Fibroblast of lung (primary cell): ENCODE data around the gene TMEM8B. TPM values are rescaled to one million over a fixed set of nuclear protein-coding genes. Genes with fewer than 3 reads are reported as not detected.

Experiments used
- DNase-seq, 2 donors: peaks; one replicate each; pipeline versions ENCODE4 v3.0.0 to v3.0.0-alpha.2; 2010; ENCODE audit warnings: low read depth in 2 of 2
- H2AFZ ChIP-seq: 2 replicates; pipeline ENCODE4 v1.5.1; 2012; ENCODE audit warnings: low read length, control low read depth, inconsistent platforms
- H3K27ac ChIP-seq: 2 replicates; pipeline ENCODE4 v1.5.1; 2011; ENCODE audit warnings: low read length, control low read depth; ENCODE audit not compliant: insufficient read depth
- H3K27me3 ChIP-seq: 2 replicates; pipeline ENCODE4 v1.5.1; 2011; ENCODE audit warnings: mild to moderate bottlenecking, low read length; ENCODE audit not compliant: control insufficient read depth, insufficient read depth
- H3K36me3 ChIP-seq: 2 replicates; pipeline ENCODE4 v1.5.1; 2011; ENCODE audit warnings: low read length; ENCODE audit not compliant: control insufficient read depth, insufficient read depth
- H3K4me1 ChIP-seq: 2 replicates; pipeline ENCODE4 v1.5.1; 2011; ENCODE audit warnings: low read length; ENCODE audit not compliant: control insufficient read depth, insufficient read depth; ENCODE audit errors: extremely low read depth
- H3K4me2 ChIP-seq: 2 replicates; pipeline ENCODE4 v1.5.1; 2011; ENCODE audit warnings: low read length, control low read depth; ENCODE audit not compliant: insufficient read depth; ENCODE audit errors: extremely low read depth
- H3K4me3 ChIP-seq, 4 experiments: fragments of 200-600 bp in 1 of 4; sonication (generic) in 1 of 4; replicated peaks in 1 of 4; 2 replicates each; pipeline ENCODE4 v1.5.1; 2011 to 2016; ENCODE audit warnings: low read length in 4 of 4, low read depth in 3 of 4, mild to moderate bottlenecking in 3 of 4, control low read depth in 2 of 4, inconsistent platforms in 1 of 4, mixed read lengths in 1 of 4; ENCODE audit not compliant: insufficient read depth in 1 of 4; ENCODE audit errors: control extremely low read depth in 1 of 4
- H3K79me2 ChIP-seq: 2 replicates; pipeline ENCODE4 v1.5.1; 2012; ENCODE audit warnings: mild to moderate bottlenecking, low read length, inconsistent platforms; ENCODE audit not compliant: control insufficient read depth, insufficient read depth
- H3K9ac ChIP-seq: 2 replicates; pipeline ENCODE4 v1.5.1; 2011; ENCODE audit warnings: mild to moderate bottlenecking, low read length, control low read depth; ENCODE audit not compliant: insufficient read depth
- H3K9me3 ChIP-seq: 2 replicates; pipeline ENCODE4 v1.5.1; 2012; ENCODE audit warnings: low read depth, low read length; ENCODE audit not compliant: control insufficient read depth, insufficient read depth
- H4K20me1 ChIP-seq: 2 replicates; pipeline ENCODE4 v1.5.1; 2011; ENCODE audit warnings: low read length; ENCODE audit not compliant: control insufficient read depth, insufficient read depth; ENCODE audit errors: extremely low read depth
- CTCF ChIP-seq, 2 donors: IDR thresholded peaks in 1 of 2; conservative IDR thresholded peaks in 1 of 2; 1 replicate in 1 of 2; 2 replicates in 1 of 2; pipeline ENCODE4 v1.5.1; 2011 to 2012; ENCODE audit warnings: low read length in 2 of 2, control low read depth in 1 of 2, inconsistent platforms in 1 of 2, low read depth in 1 of 2, mild to moderate bottlenecking in 1 of 2
- EZH2 ChIP-seq: IDR thresholded peaks from 2 replicates; pipeline ENCODE4 v1.5.1; 2012; ENCODE audit warnings: low read length, control low read depth, mild to moderate bottlenecking; ENCODE audit errors: missing control alignments
- polyA plus RNA-seq, 2 donors: library from polyadenylated mRNA; depleted of rRNA in 1 of 2; stranded (reverse) in 1 of 2; unstranded in 1 of 2; fragments of >200 nt; gene quantifications; 2 replicates each; pipeline ENCODE4 v1.2.1, GENCODE V29; 2011 to 2012; ENCODE audit warnings: missing spikeins in 1 of 2
- total RNA-seq: library from RNA; depleted of rRNA; stranded (reverse); fragments of >200 nt; gene quantifications from 2 replicates; pipeline ENCODE4 v1.2.1, GENCODE V29; 2014

Gene TMEM8B
- total and polyA plus RNA-seq, 2 donors (not counting 1 experiment from before 2014, with no cell fraction given), result 2.7 to 3.0 TPM

DNA sequence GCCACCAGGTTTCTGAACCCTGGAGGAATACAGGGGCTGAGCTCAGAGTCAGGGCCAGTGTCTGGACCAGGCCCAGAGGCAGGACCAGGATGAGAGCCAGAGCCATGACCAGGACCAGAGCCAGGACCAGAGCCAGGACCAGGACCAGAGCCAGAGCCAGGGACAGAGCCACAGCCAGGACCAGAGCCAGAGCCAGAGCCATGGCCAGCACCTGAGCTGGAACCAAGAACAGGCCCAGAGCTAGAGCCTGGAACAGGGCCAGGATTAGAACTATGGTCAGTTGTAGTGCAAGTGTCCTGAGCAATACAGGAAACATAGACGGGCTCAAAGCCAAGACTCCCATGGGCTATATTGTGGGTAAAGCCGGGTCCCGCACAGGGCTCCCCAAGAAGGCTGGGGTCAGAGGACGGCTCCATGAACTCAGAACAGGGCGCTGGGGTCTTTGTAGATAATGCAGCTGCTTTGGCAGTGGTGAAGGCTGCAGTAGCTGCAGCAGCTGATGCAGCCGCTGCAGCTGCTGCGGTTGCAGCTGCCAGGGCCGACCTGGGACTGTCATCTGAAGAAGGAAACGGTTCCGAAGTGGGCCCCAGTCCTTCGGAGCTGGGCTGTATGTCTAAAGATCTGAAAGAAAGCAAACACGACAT is 17.5 kb upstream of the TMEM8B start:
- peaks cover 12% of the 10 kb centered on the region for H3K4me1 ChIP-seq
- H3K4me2 ChIP-seq, result peak overlapping the region; percentile 73
- H4K20me1 ChIP-seq, result no peaks in the 10 kb centered on the region
- DNase-seq, result peak in 1 of 2 donors; percentile 7
- H3K27me3 ChIP-seq, result no peaks in the 10 kb centered on the region
- H2AFZ ChIP-seq, result peak overlapping the region; percentile 30
- H3K9me3 ChIP-seq, result no peaks in the 10 kb centered on the region
- peak overlapping the region; percentile 22 to 70 (median 48) for H3K4me3 ChIP-seq
- no peak for TF ChIP-seq CTCF (conservative IDR thresholded peaks at IDR 0.05 in 1 of 2, IDR thresholded peaks at IDR 0.05 in 1 of 2; ENCODE audit: low read depth in 1 of 2, low read length in 2 of 2)
- TF ChIP-seq EZH2, result no peak
- H3K9ac ChIP-seq, result no peak overlapping the region
- H3K36me3 ChIP-seq, result no peaks in the 10 kb centered on the region
- no peaks in the 10 kb centered on the region for H3K79me2 ChIP-seq
- peak overlapping the region; percentile 18 for H3K27ac ChIP-seq

DNA sequence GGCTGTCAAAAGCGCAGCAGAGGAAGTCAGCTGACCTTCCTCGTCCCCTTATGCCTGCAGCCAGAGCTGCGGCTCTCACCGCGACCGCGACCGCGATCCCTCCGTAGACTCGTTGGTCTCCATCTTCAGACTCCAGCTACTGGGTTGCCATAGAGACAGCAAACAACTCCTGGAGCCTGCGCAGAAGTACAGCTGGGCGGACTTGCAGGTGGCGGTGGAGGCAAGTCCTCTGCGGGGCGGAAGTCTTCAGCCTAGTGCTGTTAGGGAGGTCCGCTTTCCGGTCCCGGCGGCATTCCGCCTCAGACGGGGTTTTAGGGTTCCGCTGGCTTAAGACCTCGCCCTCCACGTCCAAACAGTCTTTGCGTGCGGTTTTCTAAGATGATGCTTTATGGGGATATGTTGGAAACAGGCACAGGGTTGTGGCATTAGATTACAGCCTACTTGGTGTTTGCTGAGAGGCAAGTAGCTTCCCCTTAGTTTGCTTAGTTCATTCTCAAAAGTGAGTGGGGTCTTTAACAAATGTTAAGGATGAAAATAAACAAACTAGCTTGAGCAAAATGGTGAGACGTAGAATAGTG is 16.9 kb upstream of the TMEM8B start, which contains the start of gene SPAG8:
Gene SPAG8 (minus strand): TSS at position 238 of the 578 bp plus-strand sequence. CDS start 115 bp downstream, at position 123.
- Histone ChIP-seq H2AFZ (peak within 1 kb of the TSS; percentile 90), H3K4me1 (peaks cover 12% of the 10 kb centered on the region), H3K9ac (peak within 1 kb of the TSS; percentile 11), H4K20me1 (no peaks in the 10 kb centered on the region), H3K4me3 (peak within 1 kb of the TSS; percentile 22 to 70 (median 48)), H3K9me3 (no peaks in the 10 kb centered on the region), H3K27ac (peak within 1 kb of the TSS; percentile 45), H3K79me2 (no peaks in the 10 kb centered on the region), H3K27me3 (peaks cover 1% of the 10 kb centered on the region), H3K4me2 (peak within 1 kb of the TSS; percentile 73), H3K36me3 (no peaks in the 10 kb centered on the region)
- peak; percentile 97 for DNase-seq
- TF ChIP-seq EZH2, result no peak
- no peak for TF ChIP-seq CTCF (conservative IDR thresholded peaks at IDR 0.05 in 1 of 2, IDR thresholded peaks at IDR 0.05 in 1 of 2; ENCODE audit: low read depth in 1 of 2, low read length in 2 of 2)

- Histone ChIP-seq H3K9me3 (no peaks in the 10 kb centered on the region), H2AFZ (no peak overlapping the region), H3K36me3 (no peaks in the 10 kb centered on the region), H3K79me2 (no peaks in the 10 kb centered on the region), H3K4me2 (peak overlapping the region; percentile 90), H3K9ac (no peak overlapping the region), H3K27ac (peak overlapping the region; percentile 9), H3K4me3 (peak overlapping the region in 2 of 4 experiments; percentile 62 to 86), H4K20me1 (no peaks in the 10 kb centered on the region), H3K4me1 (peaks cover 12% of the 10 kb centered on the region), H3K27me3 (peaks cover 2% of the 10 kb centered on the region)
- DNase-seq, result peak in 1 of 2 donors; percentile 38
- TF ChIP-seq EZH2, result no peak
- peak in 1 of 2 donors; percentile 31 for TF ChIP-seq CTCF (conservative IDR thresholded peaks at IDR 0.05 in 1 of 2, IDR thresholded peaks at IDR 0.05 in 1 of 2; ENCODE audit: low read depth in 1 of 2, low read length in 2 of 2)
These were observed 15.5 kb upstream of the TMEM8B start for GRCh38 chr9:35813434-35814105.
